PC-9 (cell line): ENCODE data around the gene MTERF4.

ENCODE experiments used
- CTCF ChIP-seq: fragments of 200-600 bp; sonication (generic); conservative IDR thresholded peaks from 2 replicates; pipeline ENCODE4 v1.6.1; 2017; ENCODE audit warnings: mixed run types, antibody characterized with exemption, mild to moderate bottlenecking, moderate library complexity
- EZH2 ChIP-seq: fragments of 200-600 bp; sonication (generic); IDR thresholded peaks from 2 replicates; pipeline ENCODE4 v1.8.0; 2017; ENCODE audit warnings: antibody characterized with exemption, low read depth

- TF ChIP-seq CTCF (no peak), EZH2 (no peak)
These were observed 32.6 kb upstream of the MTERF4 start for GRCh38 chr2:241134711-241135110.
